Measurements from ENCODE around the gene ARID1B.

Gene ARID1B

DNA sequence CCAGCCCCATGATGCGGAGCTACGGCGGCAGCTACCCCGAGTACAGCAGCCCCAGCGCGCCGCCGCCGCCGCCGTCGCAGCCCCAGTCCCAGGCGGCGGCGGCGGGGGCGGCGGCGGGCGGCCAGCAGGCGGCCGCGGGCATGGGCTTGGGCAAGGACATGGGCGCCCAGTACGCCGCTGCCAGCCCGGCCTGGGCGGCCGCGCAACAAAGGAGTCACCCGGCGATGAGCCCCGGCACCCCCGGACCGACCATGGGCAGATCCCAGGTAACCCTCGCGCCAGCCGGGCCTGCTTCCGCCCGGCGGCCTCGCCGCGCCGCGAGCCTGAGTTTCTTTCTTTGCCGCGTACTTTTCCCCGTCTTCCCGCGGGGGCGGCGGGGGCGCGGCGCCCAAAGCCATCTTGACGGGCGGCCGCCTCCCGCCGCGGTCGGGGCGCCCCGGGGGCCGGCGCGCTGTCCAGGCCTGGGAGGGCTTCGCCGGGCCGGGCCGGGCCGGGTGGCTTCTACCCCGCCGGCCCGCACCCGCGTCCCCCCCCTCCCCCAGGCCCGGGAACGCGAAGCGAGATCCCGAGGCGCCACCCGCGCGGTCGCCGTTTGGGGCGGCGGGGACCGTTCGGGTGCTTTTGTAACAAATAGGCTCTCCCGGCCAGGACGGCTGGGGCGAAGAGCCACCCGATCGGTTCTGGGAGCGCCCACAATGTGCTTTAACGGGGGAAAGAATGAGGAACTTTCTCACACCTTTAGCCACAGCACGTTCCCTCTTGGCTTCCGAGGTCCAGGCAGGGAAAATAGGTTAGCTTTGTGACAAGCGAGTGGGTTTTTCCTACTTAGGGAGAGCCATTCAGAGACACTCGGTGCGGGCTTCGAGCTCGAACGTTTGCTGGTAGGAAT, 2.3 kb downstream of the ARID1B start:
- TF ChIP-seq, protein P1, sequence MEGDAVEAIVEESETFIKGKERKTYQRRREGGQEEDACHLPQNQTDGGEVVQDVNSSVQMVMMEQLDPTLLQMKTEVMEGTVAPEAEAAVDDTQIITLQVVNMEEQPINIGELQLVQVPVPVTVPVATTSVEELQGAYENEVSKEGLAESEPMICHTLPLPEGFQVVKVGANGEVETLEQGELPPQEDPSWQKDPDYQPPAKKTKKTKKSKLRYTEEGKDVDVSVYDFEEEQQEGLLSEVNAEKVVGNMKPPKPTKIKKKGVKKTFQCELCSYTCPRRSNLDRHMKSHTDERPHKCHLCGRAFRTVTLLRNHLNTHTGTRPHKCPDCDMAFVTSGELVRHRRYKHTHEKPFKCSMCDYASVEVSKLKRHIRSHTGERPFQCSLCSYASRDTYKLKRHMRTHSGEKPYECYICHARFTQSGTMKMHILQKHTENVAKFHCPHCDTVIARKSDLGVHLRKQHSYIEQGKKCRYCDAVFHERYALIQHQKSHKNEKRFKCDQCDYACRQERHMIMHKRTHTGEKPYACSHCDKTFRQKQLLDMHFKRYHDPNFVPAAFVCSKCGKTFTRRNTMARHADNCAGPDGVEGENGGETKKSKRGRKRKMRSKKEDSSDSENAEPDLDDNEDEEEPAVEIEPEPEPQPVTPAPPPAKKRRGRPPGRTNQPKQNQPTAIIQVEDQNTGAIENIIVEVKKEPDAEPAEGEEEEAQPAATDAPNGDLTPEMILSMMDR (conservative IDR thresholded peaks at IDR 0.05), result peak; percentile 26
- TF ChIP-seq ZFX (IDR thresholded peaks at IDR 0.05), result peak; percentile 95
- peak overlapping the region; percentile 97 for H3K27ac ChIP-seq

DNA sequence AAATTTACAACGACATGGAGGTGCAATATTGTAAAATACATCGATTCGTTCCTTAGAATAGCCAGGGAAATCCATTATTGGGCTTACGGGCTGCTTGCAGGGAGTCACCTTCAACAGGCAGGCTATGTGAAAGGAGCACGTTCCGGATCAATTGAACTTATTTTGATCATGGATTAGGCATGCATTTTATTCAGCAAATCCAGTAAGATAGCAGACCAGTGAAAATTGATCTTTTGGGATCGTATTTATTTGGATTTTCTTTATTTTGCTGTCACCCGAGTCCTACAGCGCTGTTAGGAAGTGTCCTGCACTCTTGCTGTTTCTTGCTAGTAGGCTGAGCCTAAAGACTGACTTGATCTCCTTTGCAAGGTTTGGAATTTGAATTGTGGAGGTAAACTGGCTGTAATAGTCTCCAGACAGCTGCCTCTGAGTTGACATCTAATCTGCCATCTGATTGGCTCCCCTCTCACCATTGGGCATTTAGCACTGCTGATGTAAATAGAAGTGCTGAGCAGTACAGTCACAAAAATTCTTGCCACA, 3.0 kb downstream of the ARID1B start:
- peak overlapping the region; percentile 97 for H3K27ac ChIP-seq
- TF ChIP-seq, protein P1 (conservative IDR thresholded peaks at IDR 0.05), result no peak

DNA sequence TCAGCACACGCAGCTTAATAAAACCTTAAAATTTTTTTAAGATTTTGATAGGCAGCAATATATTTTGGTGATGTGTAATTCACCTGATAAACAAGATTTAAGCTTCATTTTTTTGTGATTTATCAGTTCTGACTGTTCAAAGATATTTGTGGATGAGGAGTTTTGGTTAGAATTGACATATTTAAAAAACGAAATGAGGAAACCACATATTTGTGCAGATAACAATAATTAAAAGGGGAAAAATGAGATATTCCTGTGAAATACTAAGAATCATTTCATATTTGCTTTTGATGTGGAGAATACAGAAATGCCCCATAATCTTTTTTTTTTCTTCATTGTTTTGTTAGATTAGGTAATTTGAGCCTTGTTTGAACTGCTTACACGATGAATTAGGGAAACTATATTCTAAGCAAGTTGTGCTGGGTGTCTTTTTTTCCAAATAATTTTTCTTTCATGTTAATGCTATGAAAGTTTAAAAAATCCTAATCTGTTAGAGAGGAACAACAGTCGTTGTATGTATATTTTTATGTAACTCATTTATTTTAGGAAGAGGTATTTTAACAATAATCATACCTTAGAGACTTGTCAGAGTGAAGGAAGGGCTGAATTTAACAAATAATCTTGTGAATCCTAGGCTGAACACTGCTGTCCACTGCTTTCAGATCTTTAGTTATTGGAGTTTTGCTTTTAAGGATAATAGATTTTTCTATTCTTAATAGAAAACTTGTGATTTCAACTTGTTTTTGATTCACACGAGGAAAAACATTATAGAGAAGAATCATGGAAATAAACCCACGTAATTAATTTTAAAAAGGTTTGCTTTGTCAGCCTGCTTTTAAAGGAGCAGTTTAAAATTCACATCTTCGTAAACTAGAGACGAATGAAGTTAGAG, 4.0 kb downstream of the ARID1B start:
- TF ChIP-seq, protein P1 (conservative IDR thresholded peaks at IDR 0.05), result no peak
- no peak for TF ChIP-seq ZFX (IDR thresholded peaks at IDR 0.05)
- no peak overlapping the region for H3K27ac ChIP-seq

DNA sequence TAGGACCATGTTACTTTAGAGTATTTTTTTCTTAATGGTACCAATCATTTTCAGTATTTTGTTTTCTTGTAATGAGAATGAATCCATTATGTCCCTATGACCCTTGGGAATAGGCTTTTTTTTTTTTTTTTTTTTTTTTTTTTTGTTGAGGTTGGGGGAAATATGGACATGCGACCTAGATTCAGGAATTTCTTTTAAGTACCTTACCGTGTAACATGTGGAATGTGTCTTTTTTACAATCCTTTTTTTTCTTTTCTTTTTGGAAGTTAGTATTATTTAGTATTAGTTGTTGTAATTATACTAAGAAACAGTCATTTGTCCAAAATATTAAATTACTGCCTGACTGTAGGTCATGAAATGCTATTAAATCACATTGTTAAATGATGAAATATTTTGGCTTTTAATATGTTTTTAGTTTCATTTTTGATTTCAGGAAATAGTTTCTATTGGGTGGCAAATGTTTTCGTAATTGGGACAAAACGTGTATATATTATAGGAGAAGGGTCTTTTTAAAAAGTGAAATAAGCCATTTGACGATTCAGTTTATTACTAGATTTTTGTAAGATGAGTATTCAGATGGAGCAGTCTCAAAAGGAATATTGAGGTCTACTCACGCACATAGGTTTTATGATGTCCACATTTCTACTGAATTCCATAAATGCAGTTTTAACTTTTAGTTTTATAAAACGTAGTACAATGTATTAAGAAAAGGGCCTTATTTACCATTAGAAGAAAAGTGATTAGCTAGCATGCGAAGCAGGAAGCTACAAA, 4.9 kb downstream of the ARID1B start:
- no peak for TF ChIP-seq ZFX (IDR thresholded peaks at IDR 0.05)
- TF ChIP-seq, protein P1 (conservative IDR thresholded peaks at IDR 0.05), result no peak
- H3K27ac ChIP-seq, result no peak overlapping the region

DNA sequence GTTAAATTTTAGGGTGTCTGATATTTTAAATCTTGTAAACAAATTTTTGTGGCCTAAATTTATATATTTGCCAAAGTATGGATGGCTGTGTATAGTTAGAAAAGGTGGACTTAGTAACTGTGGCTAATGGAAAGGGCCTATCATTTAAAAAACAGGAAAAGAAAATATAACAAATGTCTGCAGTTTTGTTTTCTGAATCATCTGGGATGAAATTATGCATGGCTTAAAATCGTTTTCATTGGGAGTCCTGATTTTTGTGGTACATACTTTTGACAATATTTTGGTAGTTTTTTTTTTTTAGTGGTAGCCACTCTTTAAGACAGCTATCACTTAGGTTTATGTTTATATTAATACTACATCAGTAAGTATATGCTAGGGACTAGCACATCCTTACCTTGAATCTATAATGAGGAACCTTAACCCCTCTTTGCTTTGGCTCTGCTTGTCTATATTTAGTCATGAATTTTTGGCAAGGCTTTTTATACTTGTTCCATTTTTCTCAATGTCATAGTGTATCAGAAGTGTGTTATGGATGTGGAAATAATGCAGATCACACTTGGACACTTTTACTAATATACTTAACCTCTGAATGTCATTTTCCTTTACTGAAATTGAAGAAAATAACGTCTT, 5.6 kb downstream of the ARID1B start:
- TF ChIP-seq, protein P1 (conservative IDR thresholded peaks at IDR 0.05), result no peak
- no peak for TF ChIP-seq ZFX (IDR thresholded peaks at IDR 0.05)
- H3K27ac ChIP-seq, result no peak overlapping the region

DNA sequence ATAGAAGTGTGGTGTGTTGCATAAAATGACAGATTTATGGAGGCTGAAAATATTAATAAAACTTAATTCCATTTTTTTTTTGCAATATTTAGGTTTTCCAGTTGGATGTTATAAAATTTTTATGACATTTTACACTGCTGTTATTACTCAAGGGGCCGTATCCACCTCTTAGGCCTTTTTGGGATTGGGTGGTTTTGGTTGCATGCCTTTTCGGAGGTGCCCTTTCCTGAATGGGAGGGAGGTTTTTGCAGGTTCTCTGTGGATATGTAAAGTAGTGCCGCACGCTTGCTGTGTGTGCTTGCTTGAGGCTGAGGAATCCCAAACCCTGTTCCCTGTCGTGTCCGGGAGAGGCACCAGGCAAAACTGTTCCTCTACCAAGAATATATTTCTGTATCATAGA, 6.8 kb downstream of the ARID1B start:
- no peak for TF ChIP-seq ZFX (IDR thresholded peaks at IDR 0.05)
- TF ChIP-seq, protein P1 (conservative IDR thresholded peaks at IDR 0.05), result no peak
- no peak overlapping the region for H3K27ac ChIP-seq
